IMR-90 (cell line): ENCODE measurements around the gene CEACAM16. TPM values are rescaled to one million over a fixed set of nuclear protein-coding genes. Genes with fewer than 3 reads are reported as not detected.

Source experiments
- ATAC-seq: fragments of 200-7000 bp; cut with Tn5 transposase; 2 replicates; pipeline ENCODE4 v1.9.1; 2020; ENCODE audit warnings: low read depth, mild to moderate bottlenecking, moderate library complexity
- BruUV-seq: library from RNA; stranded (reverse); fragments of 400-500 nt; replicated peaks from 2 replicates; lab custom pipeline; 2021; lab: Mats Ljungman, UMichigan
- CTCF ChIA-PET: fragments of 300-600 bp; formaldehyde crosslinking; extraction: SDS; loops from one replicate; lab custom pipeline; 2021; ENCODE audit warnings: antibody characterized with exemption; lab: Yijun Ruan, JAX
- POLR2A ChIA-PET: fragments of 300-600 bp; sonication (Branson Sonifier 250); formaldehyde crosslinking; loops from one replicate; lab custom pipeline; 2022; ENCODE audit warnings: antibody characterized with exemption; ENCODE audit not compliant: unreplicated experiment; lab: Charles Lee
- DNase-seq: peaks from one replicate; pipeline ENCODE4 v3.0.0; 2013
- H2AFZ ChIP-seq: replicated peaks from 2 replicates; pipeline ENCODE3; 2013; ENCODE audit warnings: low read length, mild to moderate bottlenecking; ENCODE audit not compliant: poor library complexity
- H2AK5ac ChIP-seq: 2 replicates; pipeline ENCODE4 v1.6.1; 2013; ENCODE audit warnings: low read depth, low read length, inconsistent platforms
- H2AK9ac ChIP-seq: replicated peaks from 2 replicates; pipeline ENCODE3; 2013; ENCODE audit warnings: mild to moderate bottlenecking, low read depth, low read length, moderate library complexity; ENCODE audit not compliant: poor library complexity
- H2BK120ac ChIP-seq: 2 replicates; pipeline ENCODE4 v1.6.1; 2013; ENCODE audit warnings: low read depth, low read length, inconsistent platforms
- H2BK15ac ChIP-seq: 3 replicates; pipeline ENCODE4 v1.6.1; 2013; ENCODE audit warnings: low read depth, low read length, inconsistent platforms
- H2BK20ac ChIP-seq: 2 replicates; pipeline ENCODE4 v1.6.1; 2013; ENCODE audit warnings: low read depth, mild to moderate bottlenecking, inconsistent platforms, low read length, moderate library complexity
- H2BK5ac ChIP-seq: 2 replicates; pipeline ENCODE4 v1.6.1; 2013; ENCODE audit warnings: mild to moderate bottlenecking, low read depth, low read length, inconsistent platforms; ENCODE audit not compliant: poor library complexity, severe bottlenecking
- H3K14ac ChIP-seq: replicated peaks from 2 replicates; pipeline ENCODE4 v1.6.1; 2013; ENCODE audit warnings: low read depth, low read length, inconsistent platforms
- H3K18ac ChIP-seq: 2 replicates; pipeline ENCODE4 v1.6.1; 2013; ENCODE audit warnings: low read depth, low read length, control low read depth
- H3K23ac ChIP-seq: 2 replicates; pipeline ENCODE4 v1.6.1; 2013; ENCODE audit warnings: low read depth, low read length, inconsistent platforms
- H3K27ac ChIP-seq: 2 replicates; pipeline ENCODE4 v1.5.1; 2013; ENCODE audit warnings: mild to moderate bottlenecking, control low read depth, low read length; ENCODE audit not compliant: insufficient read depth
- H3K27me3 ChIP-seq: 2 replicates; pipeline ENCODE4 v1.6.1; 2013; ENCODE audit warnings: low read length; ENCODE audit not compliant: control insufficient read depth, insufficient read depth
- H3K36me3 ChIP-seq: 2 replicates; pipeline ENCODE4 v1.6.1; 2013; ENCODE audit warnings: low read length, mixed read lengths; ENCODE audit not compliant: control insufficient read depth, insufficient read depth
- H3K4ac ChIP-seq: 2 replicates; pipeline ENCODE4 v1.6.1; 2013; ENCODE audit warnings: low read depth, low read length, inconsistent platforms
- H3K4me1 ChIP-seq: 2 replicates; pipeline ENCODE4 v1.6.1; 2013; ENCODE audit warnings: low read length, mixed read lengths; ENCODE audit not compliant: control insufficient read depth, insufficient read depth
- H3K4me2 ChIP-seq: 2 replicates; pipeline ENCODE4 v1.6.1; 2013; ENCODE audit warnings: low read depth, mild to moderate bottlenecking, control low read depth, low read length, moderate library complexity
- H3K4me3 ChIP-seq: 2 replicates; pipeline ENCODE4 v1.5.1; 2013; ENCODE audit warnings: low read depth, mild to moderate bottlenecking, control low read depth, low read length, moderate library complexity; ENCODE audit not compliant: insufficient read depth
- H3K56ac ChIP-seq: 2 replicates; pipeline ENCODE4 v1.6.1; 2013; ENCODE audit warnings: low read length, inconsistent platforms; ENCODE audit not compliant: insufficient read depth; ENCODE audit errors: extremely low read depth
- H3K79me1 ChIP-seq, 2 experiments: 2 replicates each; pipeline ENCODE4 v1.6.1; 2013; ENCODE audit warnings: low read length in 2 of 2, inconsistent platforms in 1 of 2, low read depth in 1 of 2
- H3K9ac ChIP-seq: 2 replicates; pipeline ENCODE4 v1.6.1; 2013; ENCODE audit warnings: low read depth, low read length, control low read depth
- H3K9me1 ChIP-seq: 2 replicates; pipeline ENCODE4 v1.6.1; 2013; ENCODE audit warnings: low read length, inconsistent platforms; ENCODE audit not compliant: insufficient read depth
- H3K9me3 ChIP-seq: 2 replicates; pipeline ENCODE4 v1.6.1; 2013; ENCODE audit warnings: low read length; ENCODE audit not compliant: control insufficient read depth, insufficient read depth
- H4K20me1 ChIP-seq: 2 replicates; pipeline ENCODE4 v1.6.1; 2013; ENCODE audit warnings: low read length, inconsistent platforms; ENCODE audit not compliant: insufficient read depth
- H4K5ac ChIP-seq: 2 replicates; pipeline ENCODE4 v1.6.1; 2013; ENCODE audit warnings: mild to moderate bottlenecking, low read depth, low read length, control low read depth
- H4K8ac ChIP-seq, 2 experiments: 2 replicates each; pipeline ENCODE4 v1.6.1; 2013; ENCODE audit warnings: low read depth in 2 of 2, low read length in 2 of 2, control low read depth in 1 of 2, inconsistent platforms in 1 of 2
- H4K91ac ChIP-seq: 2 replicates; pipeline ENCODE4 v1.6.1; 2013; ENCODE audit warnings: low read depth, low read length, inconsistent platforms; ENCODE audit not compliant: insufficient read depth
- ELK1 ChIP-seq: fragments of 150-350 bp; IDR thresholded peaks from 2 replicates; pipeline ENCODE4 v1.6.1; 2016; ENCODE audit warnings: low read depth, mild to moderate bottlenecking, low read length, moderate library complexity, borderline replicate concordance
- MAFK ChIP-seq: IDR thresholded peaks from 2 replicates; pipeline ENCODE4 v1.6.1; 2012; ENCODE audit warnings: low read depth, low read length, improper control_type of control experiment
- RAD21 ChIP-seq: IDR thresholded peaks from 2 replicates; pipeline ENCODE4 v1.6.1; 2012; ENCODE audit warnings: low read length, improper control_type of control experiment
- WGBS, 2 experiments: methylation state at CpG; one replicate each; pipeline versions ENCODE4 v1.1.5 to v1.1.7; 2013; ENCODE audit warnings: missing lambda C conversion rate in 2 of 2; ENCODE audit not compliant: insufficient read length in 1 of 2; ENCODE audit errors: extremely low coverage in 2 of 2; 5-methylcytosine and 5-hydroxymethylcytosine counted together
- dilution Hi-C: fragments of 300-500 bp; cut with HindIII; formaldehyde crosslinking; loops from one replicate; pipeline ENCODE4 v1.14.3; 2018; ENCODE audit warnings: low sequenced_read_pairs; ENCODE audit not compliant: unreplicated experiment
- in situ Hi-C: fragments of 300-500 bp; cut with MboI; formaldehyde crosslinking; loops from 3 replicates; pipeline ENCODE4 v1.14.3; 2019; ENCODE audit warnings: low sequenced_read_pairs, inconsistent platforms, mixed read lengths
- intact Hi-C: fragments of 100-400 bp; cut with micrococcal nuclease; formaldehyde crosslinking; loops from 2 replicates; pipeline ENCODE4 v1.10.0; 2022
- polyA plus RNA-seq, 3 experiments: library from polyadenylated mRNA; depleted of rRNA; stranded (reverse); fragments of >200 nt; gene quantifications; 2 replicates each; pipeline ENCODE4 v1.2.3, GENCODE V29; 2012; ENCODE audit warnings: low replicate concordance in 1 of 3
- total RNA-seq: library from RNA; depleted of rRNA; stranded (reverse); fragments of >200 nt; gene quantifications from 2 replicates; pipeline ENCODE4 v1.2.3, GENCODE V29; 2012
- TF ChIP-seq, protein P1 (sequence below): conservative IDR thresholded peaks from 2 replicates; pipeline ENCODE4 v1.5.1; 2012; ENCODE audit warnings: mild to moderate bottlenecking, low read depth, low read length, improper control_type of control experiment

The CEACAM16 gene
- total and polyA plus RNA-seq, 2 of the 4 experiments (the other 2 are of a cell fraction): not detected

DNA sequence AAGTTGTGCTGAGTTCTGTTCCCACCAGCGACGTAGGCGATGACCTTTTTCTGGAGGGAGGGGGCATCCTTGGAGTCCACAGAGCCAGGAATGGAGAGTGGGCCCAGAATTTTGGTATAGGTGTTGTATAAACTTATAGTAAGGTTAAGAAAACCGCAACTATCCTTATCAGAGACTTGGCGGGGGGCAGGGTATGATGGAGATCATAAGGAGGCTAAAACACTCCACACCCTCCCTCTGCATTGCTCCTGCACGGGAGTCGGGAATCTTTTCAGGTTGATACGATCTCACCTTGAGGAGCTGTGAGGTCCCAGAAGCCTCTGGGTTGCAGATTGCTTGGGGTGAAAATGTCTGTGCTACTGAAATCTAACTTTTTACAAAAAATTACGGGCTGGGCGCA lies 34.0 kb upstream of the CEACAM16 start:
- no peak overlapping the region for H3K4me2 ChIP-seq
- H3K4me1 ChIP-seq: no peaks in the 10 kb centered on the region
- CTCF ChIA-PET: no interaction called here
- no peaks in the 10 kb centered on the region for H3K9me3 ChIP-seq
- H3K18ac ChIP-seq: no peak overlapping the region
- H3K9me1 ChIP-seq: peaks cover 13% of the 10 kb centered on the region
- DNase-seq (no peak), ATAC-seq (no peak)
- H3K9ac ChIP-seq: no peak overlapping the region
- no peak overlapping the region for H2AK5ac ChIP-seq
- H4K20me1 ChIP-seq: no peaks in the 10 kb centered on the region
- H3K4me3 ChIP-seq: no peak overlapping the region
- no peaks in the 10 kb centered on the region for H3K27me3 ChIP-seq
- peaks cover 12 to 37% of the 10 kb centered on the region in 2 experiments; a peak in 3 of 4 replicates for H3K79me1 ChIP-seq
- intact Hi-C loops: no loop called here
- peaks cover 39% of the 10 kb centered on the region for H3K36me3 ChIP-seq
- no peak overlapping the region for H2AK9ac ChIP-seq
- H3K23ac ChIP-seq: no peak overlapping the region
- H2BK20ac ChIP-seq: no peak overlapping the region
- no peak overlapping the region for H3K4ac ChIP-seq
- H2BK5ac ChIP-seq: no peak overlapping the region
- H3K56ac ChIP-seq: no peak overlapping the region
- POLR2A ChIA-PET: no interaction called here
- H3K27ac ChIP-seq: no peak overlapping the region
- H4K8ac ChIP-seq: no peak overlapping the region
- dilution Hi-C loops: no loop called here
- TF ChIP-seq RAD21: no peak
- no peak for TF ChIP-seq MAFK
- TF ChIP-seq ELK1: no peak
- TF ChIP-seq, protein P1, sequence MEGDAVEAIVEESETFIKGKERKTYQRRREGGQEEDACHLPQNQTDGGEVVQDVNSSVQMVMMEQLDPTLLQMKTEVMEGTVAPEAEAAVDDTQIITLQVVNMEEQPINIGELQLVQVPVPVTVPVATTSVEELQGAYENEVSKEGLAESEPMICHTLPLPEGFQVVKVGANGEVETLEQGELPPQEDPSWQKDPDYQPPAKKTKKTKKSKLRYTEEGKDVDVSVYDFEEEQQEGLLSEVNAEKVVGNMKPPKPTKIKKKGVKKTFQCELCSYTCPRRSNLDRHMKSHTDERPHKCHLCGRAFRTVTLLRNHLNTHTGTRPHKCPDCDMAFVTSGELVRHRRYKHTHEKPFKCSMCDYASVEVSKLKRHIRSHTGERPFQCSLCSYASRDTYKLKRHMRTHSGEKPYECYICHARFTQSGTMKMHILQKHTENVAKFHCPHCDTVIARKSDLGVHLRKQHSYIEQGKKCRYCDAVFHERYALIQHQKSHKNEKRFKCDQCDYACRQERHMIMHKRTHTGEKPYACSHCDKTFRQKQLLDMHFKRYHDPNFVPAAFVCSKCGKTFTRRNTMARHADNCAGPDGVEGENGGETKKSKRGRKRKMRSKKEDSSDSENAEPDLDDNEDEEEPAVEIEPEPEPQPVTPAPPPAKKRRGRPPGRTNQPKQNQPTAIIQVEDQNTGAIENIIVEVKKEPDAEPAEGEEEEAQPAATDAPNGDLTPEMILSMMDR: no peak
- in situ Hi-C loops: no loop called here
- no peak overlapping the region for H2AFZ ChIP-seq
- H4K5ac ChIP-seq: no peak overlapping the region
- H2BK120ac ChIP-seq: no peak overlapping the region
- 100% methylated on average over 2 of the region's 10 CpGs; no CpG with 5 or more reads in 1 of the 2 experiments for WGBS, 2 experiments
- H2BK15ac ChIP-seq: no peak overlapping the region
- H3K14ac ChIP-seq: no peak overlapping the region
- no TSS peak for BruUV-seq
- H4K91ac ChIP-seq: no peak overlapping the region
